Activated naive CD8-positive, alpha-beta T cell treated with anti-CD3 and anti-CD28 coated beads, Interleukin-2, amount 50 U/mL, for 24 hours (primary cell): ENCODE data around the gene CCDC12.
A peak's percentile ranks its signal among the peaks of the same experiment; 100 is the strongest.

ENCODE experiments used
- ATAC-seq: fragments of 150-1000 bp; cut with Tn5 transposase; one replicate; pipeline ENCODE4 v1.10.0; 2021
- DNase-seq: peaks from one replicate; pipeline ENCODE4 v3.0.0; 2021
- H3K27ac Mint-ChIP-seq: one replicate; pipeline ENCODE4 v1.8.0; 2021; ENCODE audit warnings: mild to moderate bottlenecking, mixed read lengths
- H3K27me3 Mint-ChIP-seq: one replicate; pipeline ENCODE4 v1.8.0; 2021; ENCODE audit warnings: mixed read lengths
- H3K36me3 Mint-ChIP-seq: one replicate; pipeline ENCODE4 v1.8.0; 2021; ENCODE audit warnings: low read depth, mixed read lengths
- H3K4me1 Mint-ChIP-seq: one replicate; pipeline ENCODE4 v1.8.0; 2021; ENCODE audit warnings: mixed read lengths
- H3K4me3 Mint-ChIP-seq: one replicate; pipeline ENCODE4 v1.8.0; 2021; ENCODE audit warnings: mild to moderate bottlenecking, moderate library complexity, mixed read lengths
- H3K9me3 Mint-ChIP-seq: one replicate; pipeline ENCODE4 v1.8.0; 2021; ENCODE audit warnings: mixed read lengths

The CCDC12 gene

DNA sequence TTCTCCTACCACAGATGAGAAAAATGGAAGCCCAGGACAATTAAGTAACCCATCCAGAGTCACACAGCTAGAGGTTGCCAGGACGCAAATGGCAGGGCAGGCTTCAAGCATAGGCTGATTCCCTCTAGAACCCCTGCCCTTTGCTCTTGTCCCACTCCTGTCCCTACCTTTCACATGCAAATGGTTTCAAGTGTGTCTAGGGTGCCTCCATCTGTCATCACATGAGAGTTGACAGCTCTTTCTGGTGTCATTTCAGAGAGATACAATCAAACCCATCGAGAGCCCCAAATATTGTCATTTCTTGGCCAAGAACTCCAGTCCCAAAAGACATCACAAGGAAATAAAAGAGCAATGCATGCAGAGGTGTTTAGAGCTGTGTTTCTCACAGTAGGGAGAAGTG is 23.7 kb downstream of the CCDC12 start:
- ATAC-seq: no peak
- Mint-ChIP-seq H3K9me3 (no peaks in the 10 kb centered on the region), H3K27ac (peak overlapping the region; percentile 87), H3K4me3 (peak overlapping the region; percentile 1), H3K27me3 (no peaks in the 10 kb centered on the region), H3K36me3 (peaks cover 16% of the 10 kb centered on the region), H3K4me1 (peaks cover 94% of the 10 kb centered on the region)
- no peak for DNase-seq

DNA sequence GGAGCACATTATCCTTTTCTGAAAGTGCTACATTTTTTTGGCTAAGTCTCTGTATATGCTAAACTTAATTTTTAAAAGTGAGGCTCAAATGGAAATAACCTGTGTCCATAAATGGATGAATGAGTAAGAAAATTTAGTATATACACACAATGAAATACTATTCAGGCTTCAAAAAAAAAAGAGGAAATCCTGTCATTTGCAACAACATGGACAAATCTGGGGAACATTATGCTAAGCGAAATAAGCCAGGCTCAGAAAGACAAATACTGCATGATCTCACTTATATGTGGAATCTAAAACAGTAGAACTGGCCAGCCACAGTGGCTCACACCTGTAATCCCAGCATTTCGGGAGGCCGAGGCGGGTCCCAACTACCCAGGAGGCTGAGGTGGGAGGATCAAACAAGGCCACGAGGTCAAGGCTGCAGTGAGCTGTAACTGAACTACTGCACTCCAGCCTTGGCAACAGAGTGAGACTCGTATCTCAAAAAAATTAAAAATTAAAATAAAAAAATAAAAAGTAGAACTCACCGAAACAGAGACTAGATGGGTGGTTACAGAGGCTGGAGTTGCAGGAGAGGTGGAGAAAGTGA is 25.8 kb downstream of the CCDC12 start:
- no peaks in the 10 kb centered on the region for H3K27me3 Mint-ChIP-seq
- H3K36me3 Mint-ChIP-seq: peaks cover 31% of the 10 kb centered on the region
- DNase-seq (no peak), ATAC-seq (no peak)
- H3K4me1 Mint-ChIP-seq: peaks cover 94% of the 10 kb centered on the region
- no peak overlapping the region for H3K4me3 Mint-ChIP-seq
- H3K27ac Mint-ChIP-seq: peak overlapping the region; percentile 65
- no peaks in the 10 kb centered on the region for H3K9me3 Mint-ChIP-seq

DNA sequence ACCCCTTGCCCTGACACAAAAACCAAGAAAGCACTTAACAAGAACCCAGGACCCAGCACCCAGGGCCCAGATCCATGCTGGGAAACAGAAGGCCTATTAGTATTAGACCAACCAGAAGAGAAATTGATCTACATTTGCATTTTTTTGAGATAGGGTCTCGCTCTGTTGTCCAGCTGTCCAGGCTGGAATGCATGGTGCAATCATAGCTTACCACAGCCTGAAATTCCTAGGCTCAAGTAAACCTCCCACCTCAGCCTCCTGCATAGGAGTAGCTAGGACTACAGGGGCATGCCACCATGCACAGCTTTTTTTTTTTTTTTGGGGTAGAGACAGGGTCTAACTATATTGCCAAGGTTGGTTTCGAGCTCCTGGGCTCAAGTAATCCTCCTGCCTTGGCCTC is 26.4 kb downstream of the CCDC12 start:
- peaks cover 31% of the 10 kb centered on the region for H3K36me3 Mint-ChIP-seq

DNA sequence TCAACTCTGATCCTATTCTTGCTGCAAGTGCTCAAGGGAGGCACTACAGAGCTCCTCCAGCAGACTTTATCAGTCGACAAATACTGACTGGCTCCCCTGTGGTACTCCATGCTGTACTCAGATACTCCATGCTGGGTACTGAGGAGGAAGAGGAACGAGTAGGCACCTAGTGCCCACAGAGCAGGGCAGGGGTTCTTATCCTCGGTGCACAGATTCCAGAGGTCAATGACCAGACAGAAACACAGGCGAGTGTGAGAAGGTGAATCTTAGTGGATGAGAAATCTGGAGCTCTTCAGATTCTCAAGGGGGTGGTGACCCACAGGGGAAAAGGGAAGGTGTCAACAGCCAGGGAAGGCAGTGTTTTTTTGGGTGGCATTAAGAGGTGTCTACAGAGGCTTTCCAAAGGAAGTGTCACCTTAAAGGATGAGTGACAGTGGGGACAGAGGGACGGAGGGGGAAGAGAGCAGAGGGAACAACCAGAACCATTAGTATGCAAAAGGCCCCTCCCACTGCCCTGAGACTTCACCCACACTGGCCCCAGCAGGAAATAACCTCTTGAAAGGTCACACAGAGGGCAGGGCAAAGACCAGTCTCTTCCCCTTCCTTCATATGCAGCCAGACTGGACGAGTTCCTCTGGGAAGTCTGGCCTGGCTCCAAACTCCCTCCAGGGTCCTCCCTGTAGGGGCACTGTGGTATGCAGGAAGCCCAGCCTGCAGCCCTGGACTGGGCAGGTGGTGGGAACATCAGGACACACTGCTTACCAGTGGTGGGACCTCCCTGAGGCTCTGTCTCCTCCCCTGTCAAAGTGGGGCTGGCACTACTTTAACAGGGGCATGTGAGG is 27.5 kb downstream of the CCDC12 start:
- H3K27me3 Mint-ChIP-seq: no peaks in the 10 kb centered on the region
- peaks cover 94% of the 10 kb centered on the region for H3K4me1 Mint-ChIP-seq
- no peaks in the 10 kb centered on the region for H3K9me3 Mint-ChIP-seq
- DNase-seq (no peak), ATAC-seq (no peak)
- peaks cover 27% of the 10 kb centered on the region for H3K36me3 Mint-ChIP-seq
- peak overlapping the region; percentile 67 for H3K4me3 Mint-ChIP-seq
- H3K27ac Mint-ChIP-seq: peak overlapping the region; percentile 93

More for the DNA sequence above, 26.4 kb downstream of the CCDC12 start:
- Mint-ChIP-seq H3K27me3 (no peaks in the 10 kb centered on the region), H3K4me1 (peaks cover 94% of the 10 kb centered on the region), H3K27ac (peak overlapping the region; percentile 44), H3K9me3 (no peaks in the 10 kb centered on the region), H3K4me3 (peak overlapping the region; percentile 10)
- DNase-seq (no peak), ATAC-seq (no peak)

DNA sequence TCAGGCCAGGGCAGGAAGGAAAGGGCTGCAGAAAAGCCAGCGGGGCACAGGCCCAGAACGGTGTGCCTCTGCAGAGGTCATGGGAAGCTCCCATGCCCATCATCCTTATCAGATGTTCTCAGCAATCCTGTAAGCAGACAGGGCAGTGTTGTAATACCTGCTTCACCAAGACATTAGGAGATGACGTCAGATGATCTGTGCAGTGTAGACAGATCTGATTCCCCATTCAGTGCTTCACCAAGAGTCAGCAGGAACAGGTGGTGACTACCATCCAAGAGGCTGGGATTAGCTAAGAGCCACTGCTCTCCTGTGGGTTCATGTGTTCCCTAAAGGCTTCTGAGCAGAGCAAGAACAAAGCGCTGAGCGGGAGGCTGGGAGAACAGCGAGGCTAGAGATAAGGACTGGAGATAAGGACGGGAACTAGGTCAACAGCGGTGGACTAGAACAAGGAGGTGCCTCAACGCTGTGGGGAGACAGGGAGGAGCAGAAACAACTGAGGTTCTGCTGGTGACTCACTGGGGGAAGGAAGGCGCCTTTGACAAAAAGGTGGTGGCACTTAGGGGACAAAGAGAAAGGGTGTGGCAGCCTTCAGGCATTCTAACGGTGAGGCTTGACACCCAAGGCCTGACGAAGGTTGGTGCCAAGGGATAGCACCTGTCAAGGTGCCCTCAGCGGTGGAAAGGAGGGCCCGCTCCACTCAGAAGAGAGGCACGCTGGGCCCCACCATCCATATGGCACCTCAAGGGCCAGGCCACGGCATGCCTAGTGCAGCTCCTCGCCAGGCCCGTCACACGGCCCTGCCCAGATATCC is 28.4 kb downstream of the CCDC12 start:
- peaks cover 27% of the 10 kb centered on the region for H3K36me3 Mint-ChIP-seq
- no peaks in the 10 kb centered on the region for H3K27me3 Mint-ChIP-seq
- peak; percentile 67 for DNase-seq
- peaks cover 91% of the 10 kb centered on the region for H3K4me1 Mint-ChIP-seq
- peak overlapping the region; percentile 93 for H3K27ac Mint-ChIP-seq
- H3K9me3 Mint-ChIP-seq: no peaks in the 10 kb centered on the region
- peak; percentile 77 for ATAC-seq
- H3K4me3 Mint-ChIP-seq: peak overlapping the region; percentile 67

DNA sequence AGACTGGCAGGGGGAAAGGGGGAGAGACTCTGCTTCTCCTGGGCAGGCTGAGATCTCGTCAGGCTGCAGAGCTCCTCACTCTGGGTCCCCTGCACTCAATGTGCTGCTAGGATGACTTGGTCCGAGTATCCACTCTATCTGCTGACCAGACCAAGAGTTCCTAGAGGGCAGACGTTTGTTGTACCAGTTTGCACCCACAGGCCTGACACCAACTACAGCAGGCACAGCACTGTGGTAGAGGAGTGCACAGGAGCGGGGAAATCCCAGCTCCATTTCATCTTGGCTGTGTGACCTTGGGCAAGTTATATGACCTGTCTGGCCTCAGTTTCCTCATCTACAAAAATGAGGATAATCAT is 29.0 kb downstream of the CCDC12 start:
- Mint-ChIP-seq H3K36me3 (peaks cover 29% of the 10 kb centered on the region), H3K4me3 (peak overlapping the region; percentile 67), H3K4me1 (peaks cover 88% of the 10 kb centered on the region), H3K27me3 (no peaks in the 10 kb centered on the region), H3K27ac (peak overlapping the region; percentile 93), H3K9me3 (no peaks in the 10 kb centered on the region)
- ATAC-seq: peak; percentile 5
- DNase-seq: no peak

DNA sequence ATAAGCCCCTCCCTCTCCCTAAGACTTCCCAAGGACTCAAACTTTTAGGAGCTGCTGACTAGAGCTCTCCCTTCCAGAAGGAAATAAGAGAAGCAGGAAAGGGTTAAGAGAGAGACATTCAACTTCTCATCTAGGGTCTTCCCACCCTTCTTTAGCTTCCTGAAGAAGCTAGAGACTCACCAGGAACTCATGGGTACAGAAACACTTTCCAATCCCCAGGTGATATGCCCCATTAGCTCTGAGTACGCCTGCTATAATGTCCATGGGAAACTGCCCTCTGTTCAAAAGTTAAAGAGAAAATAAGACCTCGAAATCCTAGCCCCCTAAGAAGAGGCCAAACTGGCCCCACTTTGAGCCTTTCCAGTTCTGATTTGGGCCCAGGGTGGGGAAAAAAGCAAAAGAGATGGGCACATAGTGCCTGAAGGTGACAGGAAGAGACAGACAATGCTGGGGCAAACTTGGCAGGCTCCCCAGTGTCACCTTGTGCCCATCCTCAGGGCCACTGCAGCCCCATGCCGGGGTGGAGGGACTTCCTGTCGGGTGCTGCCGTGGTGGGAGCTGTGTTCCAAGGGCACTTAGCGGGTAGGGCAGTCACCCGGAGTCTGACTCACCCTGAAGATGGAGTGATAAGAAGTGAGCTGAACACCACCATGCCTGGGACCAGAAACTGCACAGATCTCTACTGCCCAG is 29.5 kb downstream of the CCDC12 start:
- H3K27ac Mint-ChIP-seq: peak overlapping the region; percentile 93
- peaks cover 31% of the 10 kb centered on the region for H3K36me3 Mint-ChIP-seq
- ATAC-seq: peak; percentile 79
- peak overlapping the region; percentile 67 for H3K4me3 Mint-ChIP-seq
- H3K4me1 Mint-ChIP-seq: peaks cover 86% of the 10 kb centered on the region
- H3K27me3 Mint-ChIP-seq: no peaks in the 10 kb centered on the region
- no peaks in the 10 kb centered on the region for H3K9me3 Mint-ChIP-seq
- DNase-seq: peak; percentile 69

DNA sequence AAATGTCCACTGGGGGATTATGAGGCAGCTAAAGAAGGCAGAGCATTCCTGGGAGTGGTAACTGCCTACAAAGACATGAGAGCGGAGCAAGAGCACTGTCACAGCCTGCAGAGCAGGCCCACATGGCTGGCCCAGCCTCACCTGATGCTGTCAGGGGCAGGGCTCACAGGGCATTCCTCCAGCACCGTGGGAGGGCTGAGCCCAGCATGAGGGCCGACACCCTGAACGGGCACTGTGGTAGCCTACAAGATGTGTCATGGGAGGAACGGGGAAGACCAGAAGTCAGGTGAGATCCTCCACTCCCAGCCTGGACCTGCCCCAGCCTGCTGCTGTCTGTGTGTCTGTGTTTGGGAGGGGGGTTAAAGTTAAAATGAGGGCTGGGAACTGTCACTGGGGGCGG is 30.1 kb downstream of the CCDC12 start:
- Mint-ChIP-seq H3K27me3 (no peaks in the 10 kb centered on the region), H3K9me3 (no peaks in the 10 kb centered on the region), H3K4me3 (no peak overlapping the region), H3K36me3 (peaks cover 28% of the 10 kb centered on the region), H3K27ac (peak overlapping the region; percentile 93), H3K4me1 (peaks cover 83% of the 10 kb centered on the region)
- DNase-seq (no peak), ATAC-seq (no peak)

DNA sequence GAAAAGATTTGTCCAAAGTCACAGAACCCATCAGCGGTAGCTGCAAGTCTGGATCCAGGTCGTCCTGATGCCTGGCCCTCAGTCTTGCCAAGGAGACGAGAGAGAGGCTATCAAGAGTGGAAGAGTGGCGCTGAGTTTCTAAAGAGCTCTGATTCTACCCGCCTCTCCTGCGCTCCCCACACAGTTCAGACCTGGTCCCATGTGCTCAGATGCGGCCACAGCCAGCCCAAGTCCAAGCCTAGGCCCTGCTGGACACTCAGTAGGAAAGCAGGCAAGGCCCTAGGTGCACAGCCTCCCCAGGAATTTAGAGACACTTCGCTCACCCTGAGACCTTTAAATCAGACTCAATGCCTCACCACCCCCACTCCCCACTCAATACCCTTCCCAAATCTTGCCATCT is 32.4 kb downstream of the CCDC12 start:
- Mint-ChIP-seq H3K36me3 (peaks cover 36% of the 10 kb centered on the region), H3K9me3 (no peaks in the 10 kb centered on the region), H3K27me3 (no peaks in the 10 kb centered on the region), H3K27ac (peak overlapping the region; percentile 15), H3K4me3 (no peak overlapping the region), H3K4me1 (peaks cover 76% of the 10 kb centered on the region)
- DNase-seq (no peak), ATAC-seq (no peak)

DNA sequence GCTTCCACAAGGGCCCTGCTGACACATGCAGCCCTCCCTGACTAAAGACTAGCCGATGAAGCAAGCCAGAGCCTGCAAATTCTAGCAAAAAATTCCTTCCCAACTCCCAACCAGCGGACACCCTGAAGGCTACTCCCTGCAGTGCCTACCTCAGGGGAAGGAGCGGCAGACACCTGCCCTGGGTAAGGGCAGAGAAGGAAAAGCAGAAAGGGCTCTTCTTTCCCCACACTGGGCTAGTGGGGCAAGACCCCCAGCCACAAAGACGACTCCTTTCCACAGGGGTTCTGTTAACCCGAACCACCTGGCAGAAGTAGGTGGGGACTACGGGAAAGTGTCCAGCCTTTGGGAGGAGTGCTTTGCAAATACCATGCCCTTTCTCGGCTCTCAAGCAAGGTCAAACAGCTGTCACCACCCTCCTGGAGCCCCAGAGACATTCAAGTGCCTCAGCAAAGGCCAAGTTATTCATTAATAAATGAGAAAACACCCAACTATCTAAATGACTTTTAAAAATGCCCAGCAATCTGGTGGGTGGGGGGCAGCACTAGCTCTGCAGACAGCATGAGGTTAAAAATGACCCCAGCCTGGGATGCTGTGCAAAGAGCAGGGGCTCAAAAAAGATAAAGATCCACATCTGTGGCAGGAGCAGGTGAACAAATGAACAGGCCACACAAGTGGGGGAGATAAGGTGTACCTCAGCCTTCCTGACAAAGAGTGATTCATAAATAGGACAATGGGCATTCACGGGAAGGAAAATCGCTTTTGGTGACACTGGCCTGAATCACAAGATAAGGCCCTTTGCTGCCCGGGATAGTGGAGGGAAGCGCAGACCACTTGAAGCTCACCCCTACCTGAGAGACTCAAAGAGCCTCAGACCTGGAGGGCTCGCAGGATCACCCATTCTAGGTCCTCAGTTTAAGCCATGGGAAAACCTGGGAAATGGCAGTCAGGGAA is 33.0 kb downstream of the CCDC12 start:
- ATAC-seq (no peak), DNase-seq (no peak)
- Mint-ChIP-seq H3K36me3 (peaks cover 41% of the 10 kb centered on the region), H3K27ac (no peak overlapping the region), H3K4me1 (peaks cover 75% of the 10 kb centered on the region), H3K9me3 (no peaks in the 10 kb centered on the region), H3K27me3 (no peaks in the 10 kb centered on the region), H3K4me3 (no peak overlapping the region)

DNA sequence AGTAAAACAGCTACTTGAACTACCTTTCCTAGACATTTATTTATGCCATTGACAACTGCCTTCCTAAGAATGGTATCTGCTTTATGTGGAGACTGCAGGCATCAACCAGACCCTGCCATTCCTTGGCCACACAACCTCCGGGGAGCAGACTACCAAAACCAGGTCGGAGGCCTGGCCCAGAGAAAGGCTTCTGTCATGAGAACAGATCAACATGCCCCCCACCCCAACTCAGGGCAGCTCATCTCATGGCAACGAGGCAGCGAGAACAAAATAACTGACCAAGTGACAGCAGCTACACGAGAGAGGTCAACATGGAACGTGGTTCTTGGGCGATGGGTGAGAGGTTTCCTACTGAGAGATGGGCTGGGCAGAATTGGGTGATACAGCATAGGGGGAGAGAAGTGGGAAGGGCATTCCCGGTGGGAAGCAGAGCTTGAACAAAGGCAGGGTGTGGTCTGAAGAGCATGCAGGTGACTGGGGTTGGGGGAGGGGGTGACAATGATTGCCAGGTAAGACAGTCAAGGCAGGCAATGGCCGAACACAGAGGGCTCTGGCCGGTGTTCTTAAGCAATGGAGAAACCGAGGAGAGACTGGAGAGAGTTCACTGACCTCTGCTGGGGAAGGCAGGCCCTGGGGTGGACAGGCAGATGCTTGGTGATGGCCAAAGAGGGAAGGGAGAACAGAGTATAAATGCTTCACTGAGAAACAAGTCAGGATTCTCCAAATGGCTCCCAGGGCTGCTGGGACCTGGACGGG is 33.9 kb downstream of the CCDC12 start:
- ATAC-seq (no peak), DNase-seq (no peak)
- H3K27ac Mint-ChIP-seq: peak overlapping the region; percentile 56
- H3K4me1 Mint-ChIP-seq: peaks cover 69% of the 10 kb centered on the region
- H3K9me3 Mint-ChIP-seq: no peaks in the 10 kb centered on the region
- peaks cover 43% of the 10 kb centered on the region for H3K36me3 Mint-ChIP-seq
- H3K4me3 Mint-ChIP-seq: no peak overlapping the region
- H3K27me3 Mint-ChIP-seq: no peaks in the 10 kb centered on the region

DNA sequence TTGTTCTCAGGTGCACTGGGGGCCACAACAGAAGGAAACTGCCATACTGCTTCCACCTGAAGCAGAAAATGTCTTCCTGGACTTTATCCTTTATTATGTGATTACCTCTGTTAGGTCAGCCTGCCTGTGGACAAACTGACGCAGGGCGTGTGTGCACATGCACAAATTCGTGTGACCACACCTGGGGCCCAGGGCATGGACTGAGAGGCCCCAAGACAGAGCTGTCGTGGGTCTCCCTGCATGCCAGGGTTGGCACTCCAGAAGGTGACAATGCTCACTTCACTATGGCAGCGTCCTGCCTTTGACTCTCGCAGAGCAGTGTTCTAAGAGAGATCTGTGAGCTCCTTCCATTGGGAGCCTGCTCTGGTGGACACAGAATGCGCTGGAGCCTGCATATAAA is 34.5 kb downstream of the CCDC12 start:
- H3K27ac Mint-ChIP-seq: no peak overlapping the region
- no peaks in the 10 kb centered on the region for H3K27me3 Mint-ChIP-seq
- no peak overlapping the region for H3K4me3 Mint-ChIP-seq
- no peaks in the 10 kb centered on the region for H3K9me3 Mint-ChIP-seq
- H3K4me1 Mint-ChIP-seq: peaks cover 65% of the 10 kb centered on the region
- no peak for DNase-seq
- peaks cover 41% of the 10 kb centered on the region for H3K36me3 Mint-ChIP-seq
- ATAC-seq: no peak
